Keratinocyte (primary cell): ENCODE results near the gene DKK3.

Experiments
- CTCF ChIP-seq, 3 experiments: IDR thresholded peaks in 1 of 3; conservative IDR thresholded peaks in 1 of 3; optimal IDR thresholded peaks in 1 of 3; 2 replicates in 2 of 3; 3 replicates in 1 of 3; pipeline versions ENCODE3 to v1.5.1; 2011; ENCODE audit warnings: low read length in 3 of 3, mild to moderate bottlenecking in 3 of 3, moderate library complexity in 2 of 3, control low read depth in 1 of 3, inconsistent platforms in 1 of 3; ENCODE audit not compliant: insufficient read depth in 2 of 3; ENCODE audit errors: extremely low read depth in 1 of 3
- EZH2 ChIP-seq: IDR thresholded peaks from one replicate; pipeline ENCODE4 v1.6.1; 2012; ENCODE audit warnings: inconsistent platforms, mild to moderate bottlenecking, low read length, moderate library complexity

- TF ChIP-seq CTCF (optimal IDR thresholded peaks at IDR 0.05 in 1 of 3, IDR thresholded peaks at IDR 0.05 in 1 of 3, conservative IDR thresholded peaks at IDR 0.05 in 1 of 3; ENCODE audit: extremely low read depth in 1 of 3, insufficient read depth in 2 of 3, low read length in 3 of 3): no peak
- TF ChIP-seq EZH2: no peak
These were observed 20.7 kb upstream of the DKK3 start for GRCh38 chr11:12029119-12029518.
